ENCODE data around the gene SRPK2.

SRPK2 gene

GRCh38 chr7:105212212-105212611, 176.5 kb downstream of the SRPK2 start:
- no peak overlapping the region for H3K4me2 ChIP-seq (ENCODE audit: low read length)
- H3K9ac ChIP-seq (ENCODE audit: low read length), result no peak overlapping the region
- no peaks in the 10 kb centered on the region for H4K20me1 ChIP-seq (ENCODE audit: insufficient read depth, low read length)
- peaks cover 9% of the 10 kb centered on the region for H3K4me1 ChIP-seq (ENCODE audit: insufficient read depth, low read length, severe bottlenecking)
- H3K79me2 ChIP-seq (ENCODE audit: insufficient read depth, low read length), result no peaks in the 10 kb centered on the region
- no peaks in the 10 kb centered on the region for H3K9me2 ChIP-seq (ENCODE audit: low read depth, low read length)
- no peak overlapping the region for H2AFZ ChIP-seq (ENCODE audit: low read length)
- H3K27me3 ChIP-seq (ENCODE audit: insufficient read depth, low read length), result no peaks in the 10 kb centered on the region
- no peak overlapping the region for H3K4me3 ChIP-seq (ENCODE audit: low read depth, low read length, poor library complexity, severe bottlenecking)
- no peaks in the 10 kb centered on the region for H3K36me3 ChIP-seq (ENCODE audit: insufficient read depth, low read length)
- H3F3A ChIP-seq (ENCODE audit: insufficient read depth, low read length), result no peaks in the 10 kb centered on the region
- no peaks in the 10 kb centered on the region for H3K9me3 ChIP-seq (ENCODE audit: low read length)
- TF ChIP-seq EZH2 (IDR thresholded peaks at IDR 0.05; ENCODE audit: borderline replicate concordance, low read length), result no peak
- TF ChIP-seq CTCF (IDR thresholded peaks at IDR 0.05; ENCODE audit: low read length), result no peak
- H3K27ac ChIP-seq (ENCODE audit: low read depth, low read length, poor library complexity, severe bottlenecking), result no peak overlapping the region

- TF ChIP-seq EZH2 (IDR thresholded peaks at IDR 0.05; ENCODE audit: borderline replicate concordance, low read length) (no peak), CTCF (IDR thresholded peaks at IDR 0.05; ENCODE audit: low read length) (no peak)
- H3F3A ChIP-seq (ENCODE audit: insufficient read depth, low read length), result no peaks in the 10 kb centered on the region
Measured at GRCh38 chr7:105210721-105211205, 178.0 kb downstream of the SRPK2 start.

GRCh38 chr7:105209870-105210269, 178.9 kb downstream of the SRPK2 start:
- no peaks in the 10 kb centered on the region for H3K27me3 ChIP-seq (ENCODE audit: insufficient read depth, low read length)
- no peak overlapping the region for H3K4me3 ChIP-seq (ENCODE audit: low read depth, low read length, poor library complexity, severe bottlenecking)
- no peak overlapping the region for H3K27ac ChIP-seq (ENCODE audit: low read depth, low read length, poor library complexity, severe bottlenecking)
- no peaks in the 10 kb centered on the region for H3F3A ChIP-seq (ENCODE audit: insufficient read depth, low read length)
- H3K4me2 ChIP-seq (ENCODE audit: low read length), result no peak overlapping the region
- peaks cover 11% of the 10 kb centered on the region for H3K4me1 ChIP-seq (ENCODE audit: insufficient read depth, low read length, severe bottlenecking)
- no peaks in the 10 kb centered on the region for H3K79me2 ChIP-seq (ENCODE audit: insufficient read depth, low read length)
- no peaks in the 10 kb centered on the region for H3K9me3 ChIP-seq (ENCODE audit: low read length)
- H3K9ac ChIP-seq (ENCODE audit: low read length), result no peak overlapping the region
- no peaks in the 10 kb centered on the region for H3K9me2 ChIP-seq (ENCODE audit: low read depth, low read length)
- H4K20me1 ChIP-seq (ENCODE audit: insufficient read depth, low read length), result no peaks in the 10 kb centered on the region
- TF ChIP-seq CTCF (IDR thresholded peaks at IDR 0.05; ENCODE audit: low read length) (no peak), EZH2 (IDR thresholded peaks at IDR 0.05; ENCODE audit: borderline replicate concordance, low read length) (no peak)
- H3K36me3 ChIP-seq (ENCODE audit: insufficient read depth, low read length), result no peaks in the 10 kb centered on the region
- no peak overlapping the region for H2AFZ ChIP-seq (ENCODE audit: low read length)

More at GRCh38 chr7:105210721-105211205, 178.0 kb downstream of the SRPK2 start:
- no peaks in the 10 kb centered on the region for H3K9me3 ChIP-seq (ENCODE audit: low read length)
- peaks cover 9% of the 10 kb centered on the region for H3K4me1 ChIP-seq (ENCODE audit: insufficient read depth, low read length, severe bottlenecking)
- no peak overlapping the region for H3K27ac ChIP-seq (ENCODE audit: low read depth, low read length, poor library complexity, severe bottlenecking)
- H3K4me3 ChIP-seq (ENCODE audit: low read depth, low read length, poor library complexity, severe bottlenecking), result no peak overlapping the region
- no peaks in the 10 kb centered on the region for H3K27me3 ChIP-seq (ENCODE audit: insufficient read depth, low read length)
- H3K36me3 ChIP-seq (ENCODE audit: insufficient read depth, low read length), result no peaks in the 10 kb centered on the region
- no peak overlapping the region for H3K4me2 ChIP-seq (ENCODE audit: low read length)
- no peaks in the 10 kb centered on the region for H3K9me2 ChIP-seq (ENCODE audit: low read depth, low read length)
- H2AFZ ChIP-seq (ENCODE audit: low read length), result no peak overlapping the region
- H3K9ac ChIP-seq (ENCODE audit: low read length), result no peak overlapping the region
- no peaks in the 10 kb centered on the region for H4K20me1 ChIP-seq (ENCODE audit: insufficient read depth, low read length)
- H3K79me2 ChIP-seq (ENCODE audit: insufficient read depth, low read length), result no peaks in the 10 kb centered on the region

Measured in OCI-LY1 (cell line).